H9 (cell line): Measurements from ENCODE around the gene ATP7B. TPM values are rescaled to one million over a fixed set of nuclear protein-coding genes. Genes with fewer than 3 reads are reported as not detected.

Source experiments
- DNase-seq: peaks from one replicate; pipeline ENCODE4 v3.0.0-alpha.2; 2017
- H2AFZ ChIP-seq: one replicate; pipeline ENCODE4 v1.6.1; 2013; ENCODE audit warnings: mild to moderate bottlenecking, low read length, control low read depth, moderate library complexity
- H2AK5ac ChIP-seq: 2 replicates; pipeline ENCODE4 v1.6.1; 2013; ENCODE audit warnings: low read length, control low read depth, mixed read lengths; ENCODE audit not compliant: insufficient read length
- H2BK120ac ChIP-seq: one replicate; pipeline ENCODE4 v1.6.1; 2013; ENCODE audit warnings: low read depth, mild to moderate bottlenecking, low read length, control low read depth, inconsistent platforms; ENCODE audit not compliant: poor library complexity, severe bottlenecking
- H2BK12ac ChIP-seq: 2 replicates; pipeline ENCODE4 v1.6.1; 2013; ENCODE audit warnings: low read length, control low read depth, mixed read lengths, low read depth; ENCODE audit not compliant: insufficient read length
- H2BK15ac ChIP-seq: 2 replicates; pipeline ENCODE4 v1.6.1; 2013; ENCODE audit warnings: low read depth, low read length, control low read depth
- H2BK20ac ChIP-seq: one replicate; pipeline ENCODE4 v1.6.1; 2013; ENCODE audit warnings: low read depth, mild to moderate bottlenecking, low read length, control low read depth, inconsistent platforms; ENCODE audit not compliant: poor library complexity, severe bottlenecking
- H2BK5ac ChIP-seq: 2 replicates; pipeline ENCODE4 v1.6.1; 2013; ENCODE audit warnings: low read length, control low read depth, mixed read lengths; ENCODE audit not compliant: insufficient read length
- H3K14ac ChIP-seq: 2 replicates; pipeline ENCODE4 v1.6.1; 2013; ENCODE audit warnings: low read length, control low read depth; ENCODE audit not compliant: insufficient read depth
- H3K18ac ChIP-seq: 2 replicates; pipeline ENCODE4 v1.6.1; 2013; ENCODE audit warnings: low read depth, mild to moderate bottlenecking, mixed read lengths, low read length, control low read depth; ENCODE audit not compliant: insufficient read length
- H3K23ac ChIP-seq: 2 replicates; pipeline ENCODE4 v1.6.1; 2013; ENCODE audit warnings: low read length, control low read depth, mixed read lengths, low read depth; ENCODE audit not compliant: insufficient read length
- H3K23me2 ChIP-seq: 2 replicates; pipeline ENCODE4 v1.6.1; 2013; ENCODE audit warnings: low read depth, mild to moderate bottlenecking, mixed read lengths, low read length, control low read depth; ENCODE audit not compliant: insufficient read length, poor library complexity, severe bottlenecking
- H3K27ac ChIP-seq: 2 replicates; pipeline ENCODE4 v1.5.1; 2013; ENCODE audit warnings: low read length, control low read depth, mixed read lengths, low read depth; ENCODE audit not compliant: insufficient read length
- H3K27me3 ChIP-seq: 2 replicates; pipeline ENCODE4 v1.6.1; 2013; ENCODE audit warnings: low read length, control low read depth, inconsistent platforms; ENCODE audit not compliant: insufficient read depth
- H3K4ac ChIP-seq: 2 replicates; pipeline ENCODE4 v1.6.1; 2013; ENCODE audit warnings: low read depth, mild to moderate bottlenecking, control low read depth, inconsistent platforms, low read length, moderate library complexity
- H3K4me1 ChIP-seq: 2 replicates; pipeline ENCODE4 v1.6.1; 2013; ENCODE audit warnings: low read length, control low read depth, inconsistent platforms; ENCODE audit not compliant: insufficient read depth
- H3K4me2 ChIP-seq: 2 replicates; pipeline ENCODE4 v1.6.1; 2013; ENCODE audit warnings: low read length, control low read depth, mixed read lengths; ENCODE audit not compliant: insufficient read length, insufficient read depth
- H3K56ac ChIP-seq: 2 replicates; pipeline ENCODE4 v1.6.1; 2013; ENCODE audit warnings: low read depth, mild to moderate bottlenecking, mixed read lengths, low read length, control low read depth; ENCODE audit not compliant: insufficient read length
- H3K79me1 ChIP-seq: 2 replicates; pipeline ENCODE4 v1.6.1; 2013; ENCODE audit warnings: low read depth, mild to moderate bottlenecking, moderate library complexity, low read length, control low read depth, inconsistent platforms; ENCODE audit not compliant: insufficient read depth, poor library complexity, severe bottlenecking
- H3K79me2 ChIP-seq: 2 replicates; pipeline ENCODE4 v1.6.1; 2013; ENCODE audit warnings: low read length, control low read depth, inconsistent platforms; ENCODE audit not compliant: insufficient read depth
- H3K9ac ChIP-seq: 2 replicates; pipeline ENCODE4 v1.6.1; 2013; ENCODE audit warnings: low read length, control low read depth, mixed read lengths; ENCODE audit not compliant: insufficient read length; ENCODE audit errors: extremely low read depth
- H3K9me3 ChIP-seq: one replicate; pipeline ENCODE4 v1.6.1; 2013; ENCODE audit warnings: low read depth, low read length, inconsistent platforms; ENCODE audit not compliant: control insufficient read depth
- H3T11ph ChIP-seq: one replicate; pipeline ENCODE4 v1.6.1; 2013; ENCODE audit warnings: mild to moderate bottlenecking, low read length, control low read depth, inconsistent platforms
- H4K20me1 ChIP-seq: one replicate; pipeline ENCODE4 v1.6.1; 2013; ENCODE audit not compliant: control insufficient read depth, insufficient read length, insufficient read depth
- H4K5ac ChIP-seq: 2 replicates; pipeline ENCODE4 v1.6.1; 2013; ENCODE audit warnings: low read depth, mild to moderate bottlenecking, mixed read lengths, low read length, control low read depth; ENCODE audit not compliant: insufficient read length
- H4K8ac ChIP-seq: replicated peaks from 2 replicates; pipeline ENCODE4 v1.6.1; 2013; ENCODE audit warnings: low read length, control low read depth, mixed read lengths, low read depth; ENCODE audit not compliant: insufficient read length
- H4K91ac ChIP-seq: 2 replicates; pipeline ENCODE4 v1.6.1; 2013; ENCODE audit warnings: low read depth, mild to moderate bottlenecking, moderate library complexity, mixed read lengths, low read length, control low read depth; ENCODE audit not compliant: insufficient read length
- H3K27ac Mint-ChIP-seq, 3 experiments: 2 replicates in 2 of 3; 3 replicates in 1 of 3; pipeline ENCODE4 v1.8.0; 2020 to 2021; ENCODE audit warnings: mixed read lengths in 3 of 3, mild to moderate bottlenecking in 1 of 3, moderate library complexity in 1 of 3
- H3K27me3 Mint-ChIP-seq: 2 replicates; pipeline ENCODE4 v1.8.0; 2021; ENCODE audit warnings: low read depth, mild to moderate bottlenecking, moderate library complexity, mixed read lengths
- H3K36me3 Mint-ChIP-seq, 3 experiments: 2 replicates in 2 of 3; 3 replicates in 1 of 3; pipeline ENCODE4 v1.8.0; 2020 to 2021; ENCODE audit warnings: low read depth in 3 of 3, mixed read lengths in 3 of 3; ENCODE audit not compliant: insufficient read depth in 1 of 3
- H3K4me1 Mint-ChIP-seq, 2 experiments: 2 replicates each; pipeline ENCODE4 v1.8.0; 2020; ENCODE audit warnings: mixed read lengths in 2 of 2
- H3K4me3 Mint-ChIP-seq, 2 experiments: 2 replicates in 1 of 2; 3 replicates in 1 of 2; pipeline ENCODE4 v1.8.0; 2020 to 2021; ENCODE audit warnings: mild to moderate bottlenecking in 2 of 2, mixed read lengths in 2 of 2, moderate library complexity in 1 of 2
- H3K9me3 Mint-ChIP-seq, 2 experiments: 2 replicates in 1 of 2; 3 replicates in 1 of 2; pipeline ENCODE4 v1.8.0; 2020; ENCODE audit warnings: mild to moderate bottlenecking in 2 of 2, mixed read lengths in 2 of 2, moderate library complexity in 1 of 2
- WGBS: extraction: QIAGEN DNeasy Blood & Tissue Kit; methylation state at CpG from one replicate; pipeline ENCODE4 v1.1.7; 2013; ENCODE audit warnings: missing lambda C conversion rate, low lambda C conversion rate, mixed read lengths; ENCODE audit not compliant: insufficient read length; ENCODE audit errors: extremely low coverage; 5-methylcytosine and 5-hydroxymethylcytosine counted together
- total RNA-seq: library from RNA; stranded (reverse); gene quantifications from 2 replicates; pipeline ENCODE4 v1.2.1, GENCODE V29; 2021
- TF ChIP-seq, protein P1 (sequence below): fragments of 200-600 bp; sonication (generic); conservative IDR thresholded peaks from 3 replicates; pipeline ENCODE4 v1.8.0; 2021; ENCODE audit warnings: antibody characterized with exemption, mild to moderate bottlenecking

Gene ATP7B
- total RNA-seq, 1 experiment from 2014 or later, result 5.8 TPM

DNA sequence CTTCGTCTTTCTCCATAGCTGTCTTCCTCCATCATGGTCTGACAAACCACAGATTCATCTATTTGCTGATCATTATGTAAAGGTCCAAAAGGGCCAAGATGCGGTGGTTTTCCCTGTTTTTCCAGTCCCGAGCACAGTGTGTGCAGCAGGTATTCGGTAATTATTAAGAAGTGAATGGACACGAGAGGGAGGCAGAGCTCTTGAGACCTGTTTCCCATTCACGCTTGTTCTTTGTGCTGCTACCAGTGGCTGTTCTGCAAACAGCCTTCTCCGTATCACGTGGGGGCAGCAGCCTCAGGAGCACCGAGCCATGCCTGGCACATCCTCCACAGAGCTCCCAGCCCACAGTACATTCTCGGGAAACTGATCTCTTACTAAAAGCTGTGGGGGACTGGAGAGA lies 99.2 kb downstream of the ATP7B start:
- no peak overlapping the region for H4K8ac ChIP-seq
- no peak overlapping the region for H3K56ac ChIP-seq
- no peak overlapping the region for H3K4ac ChIP-seq
- TF ChIP-seq, protein P1, sequence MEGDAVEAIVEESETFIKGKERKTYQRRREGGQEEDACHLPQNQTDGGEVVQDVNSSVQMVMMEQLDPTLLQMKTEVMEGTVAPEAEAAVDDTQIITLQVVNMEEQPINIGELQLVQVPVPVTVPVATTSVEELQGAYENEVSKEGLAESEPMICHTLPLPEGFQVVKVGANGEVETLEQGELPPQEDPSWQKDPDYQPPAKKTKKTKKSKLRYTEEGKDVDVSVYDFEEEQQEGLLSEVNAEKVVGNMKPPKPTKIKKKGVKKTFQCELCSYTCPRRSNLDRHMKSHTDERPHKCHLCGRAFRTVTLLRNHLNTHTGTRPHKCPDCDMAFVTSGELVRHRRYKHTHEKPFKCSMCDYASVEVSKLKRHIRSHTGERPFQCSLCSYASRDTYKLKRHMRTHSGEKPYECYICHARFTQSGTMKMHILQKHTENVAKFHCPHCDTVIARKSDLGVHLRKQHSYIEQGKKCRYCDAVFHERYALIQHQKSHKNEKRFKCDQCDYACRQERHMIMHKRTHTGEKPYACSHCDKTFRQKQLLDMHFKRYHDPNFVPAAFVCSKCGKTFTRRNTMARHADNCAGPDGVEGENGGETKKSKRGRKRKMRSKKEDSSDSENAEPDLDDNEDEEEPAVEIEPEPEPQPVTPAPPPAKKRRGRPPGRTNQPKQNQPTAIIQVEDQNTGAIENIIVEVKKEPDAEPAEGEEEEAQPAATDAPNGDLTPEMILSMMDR, result no peak
- H3K14ac ChIP-seq, result no peak overlapping the region
- Mint-ChIP-seq H3K27me3 (peaks cover 4% of the 10 kb centered on the region), H3K27ac (no peak overlapping the region), H3K36me3 (no peaks in the 10 kb centered on the region), H3K4me3 (no peak overlapping the region), H3K4me1 (peaks cover 5 to 8% of the 10 kb centered on the region in 2 experiments), H3K9me3 (no peaks in the 10 kb centered on the region)
- no peak overlapping the region for H2AFZ ChIP-seq
- no CpG with 5 or more reads among the region's 10 CpGs for WGBS
- H4K20me1 ChIP-seq, result no peaks in the 10 kb centered on the region
- H2AK5ac ChIP-seq, result no peak overlapping the region
- no peak overlapping the region for H4K91ac ChIP-seq
- no peaks in the 10 kb centered on the region for H3K27me3 ChIP-seq
- peak; percentile 26 for DNase-seq
- H2BK20ac ChIP-seq, result no peak overlapping the region
- no peak overlapping the region for H2BK15ac ChIP-seq
- H3K9me3 ChIP-seq, result no peaks in the 10 kb centered on the region
- no peak overlapping the region for H3K23ac ChIP-seq
- no peak overlapping the region for H2BK120ac ChIP-seq
- no peak overlapping the region for H3K27ac ChIP-seq
- H4K5ac ChIP-seq, result no peak overlapping the region
- H3T11ph ChIP-seq, result no peak overlapping the region
- no peak overlapping the region for H2BK5ac ChIP-seq
- H3K9ac ChIP-seq, result no peak overlapping the region
- no peaks in the 10 kb centered on the region for H3K4me1 ChIP-seq
- no peak overlapping the region for H3K18ac ChIP-seq
- no peaks in the 10 kb centered on the region for H3K79me2 ChIP-seq
- H3K23me2 ChIP-seq, result no peaks in the 10 kb centered on the region
- no peaks in the 10 kb centered on the region for H3K79me1 ChIP-seq
- no peak overlapping the region for H2BK12ac ChIP-seq
- H3K4me2 ChIP-seq, result no peak overlapping the region
